ENCODE measurements around the gene SLC39A5.

SLC39A5 gene

DNA sequence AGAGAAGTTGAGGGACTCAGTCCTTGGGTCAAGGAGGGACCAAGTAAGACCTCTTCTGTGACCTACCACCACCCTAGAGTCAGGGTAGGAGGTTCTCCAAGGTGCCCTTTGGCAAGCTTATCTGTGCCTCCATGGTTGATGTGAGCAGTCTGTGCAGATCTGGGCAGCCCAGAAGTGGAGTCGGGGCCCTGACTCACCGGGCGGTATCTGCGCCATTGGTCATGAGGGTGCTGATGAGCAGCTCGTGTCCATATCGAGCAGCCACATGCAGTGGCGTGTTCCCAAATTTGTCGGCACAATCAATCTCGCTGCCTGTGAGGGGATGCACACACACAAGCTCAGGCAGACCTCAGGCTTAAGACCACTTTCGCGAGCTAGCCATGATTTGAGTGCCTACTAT is 23.2 kb downstream of the SLC39A5 start:
- H3K4me3 ChIP-seq (ENCODE audit: insufficient read depth in 1 of 2, low read depth in 1 of 2, low read length in 2 of 2): no peak overlapping the region
- H3K79me1 ChIP-seq (replicated peaks; ENCODE audit: low read length, poor library complexity, severe bottlenecking): peaks cover 44% of the 10 kb centered on the region
- H3K4me2 ChIP-seq (ENCODE audit: low read length, poor library complexity, severe bottlenecking): no peak overlapping the region
- no peaks in the 10 kb centered on the region for H3K9me3 ChIP-seq (ENCODE audit: control insufficient read depth, low read length)
- H2AFZ ChIP-seq (ENCODE audit: low read depth, low read length): no peak overlapping the region
- no peak overlapping the region for H3K18ac ChIP-seq (ENCODE audit: low read depth in 1 of 2, low read length in 2 of 2)
- 98% methylated on average over 11 of the region's 11 CpGs for WGBS
- H3K36me3 ChIP-seq (ENCODE audit: control insufficient read depth in 1 of 2, insufficient read depth in 2 of 2, low read depth in 1 of 2, low read length in 2 of 2): peaks cover 68 to 82% of the 10 kb centered on the region in 2 experiments
- H3K9ac ChIP-seq (ENCODE audit: low read length): no peak overlapping the region
- no peak for DNase-seq
- H3K27me3 ChIP-seq (ENCODE audit: control insufficient read depth in 1 of 2, insufficient read depth in 1 of 2, low read length in 2 of 2): no peaks in the 10 kb centered on the region
- H2BK15ac ChIP-seq (ENCODE audit: low read depth, poor library complexity, severe bottlenecking): no peak overlapping the region
- no peak overlapping the region for H3K23ac ChIP-seq (ENCODE audit: low read length in 2 of 2)
- no peak overlapping the region for H4K91ac ChIP-seq (ENCODE audit: low read length)
- H2BK12ac ChIP-seq (ENCODE audit: low read length in 2 of 2): no peak overlapping the region
- H3K4ac ChIP-seq (ENCODE audit: low read depth in 1 of 2, low read length in 2 of 2): no peak overlapping the region
- H2AK5ac ChIP-seq (ENCODE audit: low read length, severe bottlenecking): no peak overlapping the region
- H3K4me1 ChIP-seq (ENCODE audit: control insufficient read depth, insufficient read depth, low read depth, low read length): peaks cover 14% of the 10 kb centered on the region
- H3K27ac ChIP-seq (ENCODE audit: low read length, poor library complexity, severe bottlenecking): no peak overlapping the region
- no peak overlapping the region for H4K8ac ChIP-seq (ENCODE audit: low read length)
- no peak overlapping the region for H2BK120ac ChIP-seq (ENCODE audit: low read depth, low read length)
- H3K14ac ChIP-seq (ENCODE audit: low read length in 2 of 2): no peak overlapping the region
- H2BK5ac ChIP-seq (ENCODE audit: low read depth, low read length, poor library complexity, severe bottlenecking): no peak overlapping the region

DNA sequence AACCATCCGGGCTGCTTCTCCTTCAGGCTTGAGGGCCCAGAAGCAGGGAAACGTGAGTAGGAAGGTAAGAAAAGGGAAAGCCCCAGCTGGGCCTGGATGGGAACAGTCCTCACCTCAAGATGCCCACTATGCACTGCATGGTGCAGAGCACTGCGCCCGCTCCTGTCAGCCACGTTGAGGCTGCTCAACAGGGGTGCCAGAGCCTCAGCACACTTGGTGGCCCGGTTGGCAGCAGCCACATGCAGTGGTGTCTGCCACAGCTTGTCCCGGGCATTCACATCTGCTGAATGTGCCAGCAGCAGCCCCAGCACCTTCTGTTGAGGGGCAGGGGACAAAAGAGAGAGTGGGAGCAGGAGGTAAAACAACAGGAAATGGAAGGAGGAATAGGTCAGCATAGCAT is 25.8 kb downstream of the SLC39A5 start:
- H3K23ac ChIP-seq (ENCODE audit: low read length in 2 of 2): no peak overlapping the region
- peak overlapping the region in 1 of 2 experiments; percentile 70 for H3K4ac ChIP-seq (ENCODE audit: low read depth in 1 of 2, low read length in 2 of 2)
- no peaks in the 10 kb centered on the region for H3K9me3 ChIP-seq (ENCODE audit: control insufficient read depth, low read length)
- 92% methylated on average over 7 of the region's 7 CpGs for WGBS
- no peak overlapping the region for H2BK12ac ChIP-seq (ENCODE audit: low read length in 2 of 2)
- H3K27me3 ChIP-seq (ENCODE audit: control insufficient read depth in 1 of 2, insufficient read depth in 1 of 2, low read length in 2 of 2): no peaks in the 10 kb centered on the region
- no peak overlapping the region for H2BK120ac ChIP-seq (ENCODE audit: low read depth, low read length)
- peak overlapping the region in 1 of 2 experiments; percentile 97 for H3K4me3 ChIP-seq (ENCODE audit: insufficient read depth in 1 of 2, low read depth in 1 of 2, low read length in 2 of 2)
- H2BK15ac ChIP-seq (ENCODE audit: low read depth, poor library complexity, severe bottlenecking): no peak overlapping the region
- H2AK5ac ChIP-seq (ENCODE audit: low read length, severe bottlenecking): peak overlapping the region; percentile 5
- H4K91ac ChIP-seq (ENCODE audit: low read length): no peak overlapping the region
- H3K18ac ChIP-seq (ENCODE audit: low read depth in 1 of 2, low read length in 2 of 2): no peak overlapping the region
- peak overlapping the region; percentile 92 for H3K9ac ChIP-seq (ENCODE audit: low read length)
- peaks cover 32% of the 10 kb centered on the region for H3K79me1 ChIP-seq (replicated peaks; ENCODE audit: low read length, poor library complexity, severe bottlenecking)
- no peak overlapping the region for H2BK5ac ChIP-seq (ENCODE audit: low read depth, low read length, poor library complexity, severe bottlenecking)
- no peak overlapping the region for H2AFZ ChIP-seq (ENCODE audit: low read depth, low read length)
- H3K27ac ChIP-seq (ENCODE audit: low read length, poor library complexity, severe bottlenecking): no peak overlapping the region
- H3K4me2 ChIP-seq (ENCODE audit: low read length, poor library complexity, severe bottlenecking): no peak overlapping the region
- H3K4me1 ChIP-seq (ENCODE audit: control insufficient read depth, insufficient read depth, low read depth, low read length): peaks cover 16% of the 10 kb centered on the region
- no peak overlapping the region for H3K14ac ChIP-seq (ENCODE audit: low read length in 2 of 2)
- H4K8ac ChIP-seq (ENCODE audit: low read length): no peak overlapping the region
- DNase-seq: no peak
- peaks cover 47 to 58% of the 10 kb centered on the region in 2 experiments for H3K36me3 ChIP-seq (ENCODE audit: control insufficient read depth in 1 of 2, insufficient read depth in 2 of 2, low read depth in 1 of 2, low read length in 2 of 2)

DNA sequence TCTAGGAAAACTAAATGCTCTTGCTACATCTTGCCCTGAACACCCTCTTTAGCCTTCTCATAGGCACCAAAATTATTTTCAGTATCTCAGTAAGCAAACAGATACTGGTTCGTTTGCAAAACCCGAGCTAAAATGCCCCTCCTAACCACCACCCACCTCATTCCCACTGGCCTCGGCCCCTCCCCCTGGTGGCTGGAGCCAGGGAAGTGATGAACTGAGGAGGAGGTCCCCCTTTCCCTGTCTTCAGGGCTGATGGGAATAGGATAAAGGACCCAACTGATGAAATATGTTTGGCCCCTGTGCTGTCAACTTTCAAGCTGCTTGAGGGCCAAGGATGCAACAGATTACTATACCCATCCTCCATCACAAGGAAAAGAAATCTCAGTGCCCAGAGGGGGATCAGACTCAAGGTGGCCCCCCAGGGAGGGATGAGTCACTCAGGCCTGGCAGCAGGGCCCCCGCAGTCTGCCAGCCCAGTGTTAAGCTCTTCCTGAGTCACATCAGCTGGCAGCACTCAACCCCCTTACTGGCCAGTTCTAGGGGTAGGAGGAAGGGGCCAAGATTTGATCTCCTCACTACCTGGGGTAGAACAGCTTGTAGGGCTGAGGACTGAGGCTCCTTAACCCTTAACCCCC is 26.6 kb downstream of the SLC39A5 start:
- peak; percentile 28 for DNase-seq
- no peak overlapping the region for H3K4ac ChIP-seq (ENCODE audit: low read depth in 1 of 2, low read length in 2 of 2)
- WGBS: 37% methylated on average over 2 of the region's 4 CpGs
- H2BK12ac ChIP-seq (ENCODE audit: low read length in 2 of 2): no peak overlapping the region
- peak overlapping the region; percentile 62 for H3K4me2 ChIP-seq (ENCODE audit: low read length, poor library complexity, severe bottlenecking)
- H3K36me3 ChIP-seq (ENCODE audit: control insufficient read depth in 1 of 2, insufficient read depth in 2 of 2, low read depth in 1 of 2, low read length in 2 of 2): peaks cover 44 to 54% of the 10 kb centered on the region in 2 experiments
- H4K8ac ChIP-seq (ENCODE audit: low read length): no peak overlapping the region
- no peak overlapping the region for H4K91ac ChIP-seq (ENCODE audit: low read length)
- H3K9ac ChIP-seq (ENCODE audit: low read length): peak overlapping the region; percentile 92
- no peak overlapping the region for H3K23ac ChIP-seq (ENCODE audit: low read length in 2 of 2)
- H2BK120ac ChIP-seq (ENCODE audit: low read depth, low read length): no peak overlapping the region
- H3K18ac ChIP-seq (ENCODE audit: low read depth in 1 of 2, low read length in 2 of 2): no peak overlapping the region
- H3K4me1 ChIP-seq (ENCODE audit: control insufficient read depth, insufficient read depth, low read depth, low read length): peaks cover 16% of the 10 kb centered on the region
- H2AK5ac ChIP-seq (ENCODE audit: low read length, severe bottlenecking): no peak overlapping the region
- H2BK15ac ChIP-seq (ENCODE audit: low read depth, poor library complexity, severe bottlenecking): no peak overlapping the region
- no peaks in the 10 kb centered on the region for H3K27me3 ChIP-seq (ENCODE audit: control insufficient read depth in 1 of 2, insufficient read depth in 1 of 2, low read length in 2 of 2)
- H3K9me3 ChIP-seq (ENCODE audit: control insufficient read depth, low read length): no peaks in the 10 kb centered on the region
- peaks cover 32% of the 10 kb centered on the region for H3K79me1 ChIP-seq (replicated peaks; ENCODE audit: low read length, poor library complexity, severe bottlenecking)
- no peak overlapping the region for H2BK5ac ChIP-seq (ENCODE audit: low read depth, low read length, poor library complexity, severe bottlenecking)
- H2AFZ ChIP-seq (ENCODE audit: low read depth, low read length): no peak overlapping the region
- H3K14ac ChIP-seq (ENCODE audit: low read length in 2 of 2): no peak overlapping the region
- H3K27ac ChIP-seq (ENCODE audit: low read length, poor library complexity, severe bottlenecking): peak overlapping the region; percentile 78
- H3K4me3 ChIP-seq (ENCODE audit: insufficient read depth in 1 of 2, low read depth in 1 of 2, low read length in 2 of 2): peak overlapping the region in 1 of 2 experiments; percentile 97

DNA sequence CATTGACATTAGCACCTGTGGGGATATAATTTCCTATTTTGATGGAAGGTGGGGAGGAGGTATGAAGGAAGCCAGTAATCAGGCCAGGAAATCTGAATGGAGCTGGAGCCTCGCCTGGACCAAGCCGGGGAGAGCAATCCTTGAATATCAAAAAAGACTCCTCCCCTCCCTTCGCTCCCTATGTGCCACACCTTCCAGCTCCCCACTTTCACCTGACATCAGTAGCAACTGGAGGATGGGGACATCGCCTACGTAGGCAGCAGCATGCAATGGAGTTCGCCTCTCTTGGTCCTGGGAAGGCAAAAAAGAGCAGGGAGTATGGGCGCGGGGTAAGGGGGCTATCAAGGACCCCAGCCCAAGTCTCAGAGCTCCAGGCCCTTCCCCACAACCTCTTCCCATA is 27.2 kb downstream of the SLC39A5 start:
- Histone ChIP-seq H2BK12ac (ENCODE audit: low read length in 2 of 2) (no peak overlapping the region), H3K27me3 (ENCODE audit: control insufficient read depth in 1 of 2, insufficient read depth in 1 of 2, low read length in 2 of 2) (no peaks in the 10 kb centered on the region), H3K9ac (ENCODE audit: low read length) (peak overlapping the region; percentile 92), H2AK5ac (ENCODE audit: low read length, severe bottlenecking) (no peak overlapping the region), H3K4me2 (ENCODE audit: low read length, poor library complexity, severe bottlenecking) (peak overlapping the region; percentile 62), H3K4me3 (ENCODE audit: insufficient read depth in 1 of 2, low read depth in 1 of 2, low read length in 2 of 2) (peak overlapping the region; percentile 70 to 97), H2BK15ac (ENCODE audit: low read depth, poor library complexity, severe bottlenecking) (no peak overlapping the region), H3K9me3 (ENCODE audit: control insufficient read depth, low read length) (no peaks in the 10 kb centered on the region), H4K91ac (ENCODE audit: low read length) (no peak overlapping the region), H3K14ac (ENCODE audit: low read length in 2 of 2) (peak overlapping the region in 1 of 2 experiments; percentile 23), H2BK5ac (ENCODE audit: low read depth, low read length, poor library complexity, severe bottlenecking) (peak overlapping the region; percentile 1), H4K8ac (ENCODE audit: low read length) (no peak overlapping the region), H3K4ac (ENCODE audit: low read depth in 1 of 2, low read length in 2 of 2) (peak overlapping the region in 1 of 2 experiments; percentile 14), H3K18ac (ENCODE audit: low read depth in 1 of 2, low read length in 2 of 2) (peak overlapping the region in 1 of 2 experiments; percentile 49), H2AFZ (ENCODE audit: low read depth, low read length) (no peak overlapping the region), H3K27ac (ENCODE audit: low read length, poor library complexity, severe bottlenecking) (peak overlapping the region; percentile 78), H3K4me1 (ENCODE audit: control insufficient read depth, insufficient read depth, low read depth, low read length) (peaks cover 17% of the 10 kb centered on the region), H3K23ac (ENCODE audit: low read length in 2 of 2) (no peak overlapping the region), H2BK120ac (ENCODE audit: low read depth, low read length) (no peak overlapping the region), H3K36me3 (ENCODE audit: control insufficient read depth in 1 of 2, insufficient read depth in 2 of 2, low read depth in 1 of 2, low read length in 2 of 2) (peaks cover 38 to 48% of the 10 kb centered on the region in 2 experiments), H3K79me1 (replicated peaks; ENCODE audit: low read length, poor library complexity, severe bottlenecking) (peaks cover 27% of the 10 kb centered on the region)
- DNase-seq: no peak
- WGBS: 36% methylated on average over 3 of the region's 8 CpGs

Data from mesenchymal stem cell (in vitro differentiated cells and primary cell).